ELR (cell line): ENCODE data around the gene THSD4.

Experiments
- DNase-seq: peaks from one replicate; pipeline ENCODE4 v3.0.0-alpha.2; 2015; ENCODE audit warnings: low read depth

Gene THSD4

GRCh38 chr15:71501344-71502076, 386.2 kb downstream of the THSD4 start:
- no peak for DNase-seq

GRCh38 chr15:71502077-71502432, 386.8 kb downstream of the THSD4 start:
- no peak for DNase-seq

- DNase-seq, result no peak
Measured at GRCh38 chr15:71505962-71506361, 390.7 kb downstream of the THSD4 start.

- no peak for DNase-seq
Measured at GRCh38 chr15:71506946-71507345, 391.7 kb downstream of the THSD4 start.

GRCh38 chr15:71508081-71508682, 392.9 kb downstream of the THSD4 start:
- DNase-seq, result no peak

GRCh38 chr15:71509139-71509538, 393.9 kb downstream of the THSD4 start:
- no peak for DNase-seq

GRCh38 chr15:71510763-71511162, 395.5 kb downstream of the THSD4 start:
- DNase-seq, result no peak

- DNase-seq, result no peak
Measured at GRCh38 chr15:71511796-71512681, 396.8 kb downstream of the THSD4 start.

GRCh38 chr15:71512682-71513006, 397.4 kb downstream of the THSD4 start:
- no peak for DNase-seq

- DNase-seq, result no peak
Measured at GRCh38 chr15:71515375-71516186, 400.3 kb downstream of the THSD4 start.

GRCh38 chr15:71517751-71518150, 402.5 kb downstream of the THSD4 start:
- DNase-seq, result no peak

- no peak for DNase-seq
Measured at GRCh38 chr15:71518661-71519060, 403.4 kb downstream of the THSD4 start.

GRCh38 chr15:71526060-71526820, 411.0 kb downstream of the THSD4 start:
- no peak for DNase-seq

- DNase-seq, result no peak
Measured at GRCh38 chr15:71529361-71529760, 414.1 kb downstream of the THSD4 start.

- DNase-seq, result no peak
Measured at GRCh38 chr15:71530116-71530515, 414.8 kb downstream of the THSD4 start.

- peak; percentile 64 for DNase-seq
Measured at GRCh38 chr15:71532994-71533393, 417.7 kb downstream of the THSD4 start.

GRCh38 chr15:71538181-71538580, 422.9 kb downstream of the THSD4 start:
- peak; percentile 32 for DNase-seq

- DNase-seq, result no peak
Measured at GRCh38 chr15:71541746-71542145, 426.5 kb downstream of the THSD4 start.

- DNase-seq, result peak; percentile 12
Measured at GRCh38 chr15:71542836-71543235, 427.6 kb downstream of the THSD4 start.

- DNase-seq, result no peak
Measured at GRCh38 chr15:71543413-71543812, 428.1 kb downstream of the THSD4 start.

- DNase-seq, result no peak
Measured at GRCh38 chr15:71545223-71545760, 430.0 kb downstream of the THSD4 start.
